GM21381 (cell line): ENCODE results near the gene PRDM7.
"Not testable (repeated sequence)": the region's sequence is repeated elsewhere in the genome, so short reads cannot be mapped to it uniquely, and the experiment has no call there.

Experiments
- ATAC-seq: cut with Tn5 transposase; IDR thresholded peaks from one replicate; pipeline ENCODE4 v1.9.1; 2021; ENCODE audit warnings: mild to moderate bottlenecking, moderate library complexity; ENCODE audit not compliant: unreplicated experiment

PRDM7 gene

GRCh38 chr16:90072442-90073105 is 4.6 kb downstream of the PRDM7 start:
- no peak for ATAC-seq

GRCh38 chr16:90070440-90070839 is 6.7 kb downstream of the PRDM7 start:
- ATAC-seq, result no peak

DNA sequence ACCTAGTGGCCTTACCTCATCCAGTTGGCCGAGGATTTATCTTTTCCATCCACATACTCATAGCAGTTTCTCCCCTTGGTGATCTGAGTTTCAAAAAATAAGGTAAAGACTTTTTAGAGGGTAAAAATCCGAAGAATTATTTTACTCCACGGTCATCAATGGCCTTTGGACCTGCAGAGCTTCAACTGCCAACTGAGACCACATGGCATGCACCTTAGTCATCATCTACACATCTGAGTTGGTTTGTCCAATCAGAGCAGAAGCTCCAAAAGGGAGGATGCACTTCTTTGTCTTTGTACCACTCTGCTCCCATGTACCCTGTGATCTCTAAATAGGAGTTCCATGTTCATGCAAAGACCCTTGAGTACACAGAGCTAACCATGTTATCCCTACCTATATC is 15.7 kb downstream of the PRDM7 start:
- ATAC-seq, result no peak

GRCh38 chr16:90057738-90058173 is 19.4 kb downstream of the PRDM7 start:
- no peak for ATAC-seq

GRCh38 chr16:90056521-90056920 is 20.6 kb downstream of the PRDM7 start:
- ATAC-seq, result not testable (repeated sequence)

- no peak for ATAC-seq
Observed at GRCh38 chr16:90055371-90055770, 21.8 kb downstream of the PRDM7 start.

- no peak for ATAC-seq
Observed at GRCh38 chr16:90054554-90054953, 22.6 kb downstream of the PRDM7 start.

DNA sequence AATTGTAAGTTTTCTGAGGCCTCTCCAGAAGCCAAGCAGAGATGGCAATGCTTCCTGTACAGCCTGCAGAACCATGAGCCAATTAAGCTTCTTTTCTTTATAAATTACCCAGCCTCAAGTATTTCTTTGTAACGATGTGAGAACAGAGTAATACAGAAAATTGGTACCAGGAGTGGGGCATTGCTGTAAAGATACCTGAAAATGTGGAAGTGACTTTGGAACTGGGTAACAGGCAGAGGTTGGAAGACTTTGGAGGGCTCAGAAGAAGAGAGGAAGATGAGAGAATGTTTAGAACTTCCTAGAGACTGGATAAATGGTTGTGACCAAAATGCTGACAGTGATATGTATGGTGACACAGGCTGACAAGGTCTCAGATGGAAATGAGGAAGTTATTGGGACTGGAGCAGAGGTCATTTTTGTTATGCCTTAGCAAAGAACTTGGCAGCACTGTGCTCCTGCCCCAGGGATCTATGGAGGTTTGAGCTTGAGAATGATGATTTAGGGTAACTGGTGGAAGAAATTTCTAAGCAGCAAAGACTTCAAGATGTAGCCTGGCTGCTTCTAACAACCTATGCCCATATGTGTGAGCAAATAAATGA is 23.1 kb downstream of the PRDM7 start:
- no peak for ATAC-seq

GRCh38 chr16:90050969-90051368 is 26.2 kb downstream of the PRDM7 start:
- no peak for ATAC-seq

DNA sequence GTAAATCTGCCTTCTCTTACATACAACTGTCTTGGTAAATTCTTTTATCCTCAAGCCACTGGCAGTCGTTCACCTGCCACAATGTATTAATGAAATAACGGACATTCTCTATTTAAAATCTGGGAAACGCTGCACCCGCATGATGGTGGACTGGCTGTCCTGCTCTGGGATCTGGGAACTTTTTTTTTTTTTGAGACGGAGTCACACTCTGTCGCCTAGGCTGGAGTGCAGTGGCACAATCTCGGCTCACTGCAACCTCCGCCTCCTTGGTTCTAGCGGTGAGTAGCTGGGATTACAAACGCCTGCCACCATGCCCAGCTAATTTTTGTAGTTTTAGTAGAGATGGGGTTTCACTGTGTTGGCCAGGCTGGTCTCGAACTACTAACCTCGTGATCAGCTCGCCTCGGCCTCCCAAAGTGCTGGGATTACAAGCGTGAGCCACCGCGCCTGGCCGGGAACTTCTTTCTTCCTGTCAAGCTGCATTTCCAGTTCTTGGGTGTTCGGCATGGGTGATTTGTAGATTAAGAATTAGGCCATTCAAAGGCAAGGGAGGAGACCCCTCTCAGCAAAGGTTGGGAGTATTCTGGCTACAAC is 28.3 kb downstream of the PRDM7 start:
- ATAC-seq, result no peak

DNA sequence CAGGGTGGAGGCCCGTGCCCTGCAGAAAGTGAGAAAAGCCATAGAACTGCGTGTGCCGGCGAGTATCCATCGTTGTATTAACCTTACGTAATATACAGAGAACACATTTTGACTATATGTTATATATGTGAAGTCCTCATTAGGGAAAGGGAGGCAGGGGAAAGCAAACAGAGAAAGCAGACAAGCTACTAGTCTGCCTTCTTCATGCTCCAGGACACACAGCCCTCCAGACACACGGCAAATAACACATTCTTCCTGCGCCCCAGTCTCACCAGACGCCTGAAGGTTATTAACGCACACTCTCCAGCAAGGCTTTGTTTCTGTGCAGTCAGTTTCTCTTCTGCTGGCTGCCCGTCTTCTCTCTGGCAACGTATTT is 28.8 kb downstream of the PRDM7 start:
- ATAC-seq, result no peak

DNA sequence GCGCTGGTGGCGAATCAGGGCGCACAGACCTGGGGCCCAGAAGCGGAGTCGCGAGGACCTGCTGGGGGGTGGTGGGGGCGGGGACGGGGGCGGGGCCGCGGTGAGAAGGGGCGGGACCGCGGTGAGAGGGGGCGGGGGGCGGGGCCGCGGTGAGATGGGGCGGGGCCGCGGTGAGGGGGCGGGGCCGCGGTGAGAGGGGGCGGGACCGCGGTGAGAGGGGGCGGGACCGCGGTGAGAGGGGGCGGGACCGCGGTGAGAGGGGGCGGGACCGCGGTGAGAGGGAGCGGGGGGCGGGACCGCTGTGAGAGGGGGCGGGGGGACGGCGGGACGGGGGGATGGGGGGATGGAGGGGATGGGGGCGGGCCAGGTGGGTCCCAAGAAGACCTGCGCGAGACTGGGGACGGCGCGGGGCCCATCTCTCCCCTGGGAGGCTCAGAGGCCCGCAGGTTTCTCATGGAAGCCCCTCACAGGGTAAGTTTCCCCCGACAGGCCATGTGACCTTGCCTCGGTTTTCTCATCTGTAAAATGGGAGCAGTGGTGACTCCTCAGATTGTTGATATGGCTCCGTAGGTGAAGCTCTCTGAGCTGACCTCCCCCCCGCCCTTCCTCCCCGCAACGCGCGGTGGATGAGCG is 29.3 kb downstream of the PRDM7 start:
- ATAC-seq, result no peak

DNA sequence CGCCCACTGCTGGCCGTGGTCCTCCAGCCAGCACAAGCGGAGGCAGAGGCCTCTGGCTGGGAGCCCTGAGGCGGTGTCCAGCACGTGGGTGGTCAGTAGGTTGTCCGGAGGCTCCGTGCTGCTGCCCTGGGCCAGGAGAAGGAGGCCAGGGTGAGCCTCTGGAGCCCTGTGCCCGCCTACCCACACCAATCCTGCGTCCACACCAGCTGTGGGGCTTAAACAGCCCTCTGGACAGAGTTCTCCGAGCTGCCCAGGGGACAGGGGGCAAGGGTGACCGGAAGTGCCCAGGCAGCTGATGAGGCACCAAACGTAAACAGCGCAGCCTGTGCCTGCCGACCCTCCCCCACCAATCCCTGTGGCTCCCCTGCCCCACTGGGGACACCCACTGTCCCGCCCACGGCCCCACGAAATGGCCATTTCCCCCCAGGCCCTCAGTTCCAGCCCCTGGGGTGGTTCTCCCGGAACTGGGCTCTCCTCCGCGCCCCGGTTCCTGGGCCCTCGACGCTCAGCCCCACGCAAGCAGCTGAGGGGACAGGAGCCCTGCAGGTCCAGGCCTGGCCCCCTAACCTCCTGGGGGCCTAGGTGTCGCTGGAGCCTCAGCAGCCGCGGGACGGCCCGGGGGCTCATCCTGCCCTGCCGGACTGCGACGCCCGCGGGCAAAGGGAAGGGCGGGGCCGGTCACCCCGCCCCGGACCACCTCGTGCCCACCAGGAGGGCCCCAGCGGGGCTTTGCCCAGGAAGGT is 30.0 kb downstream of the PRDM7 start:
- no peak for ATAC-seq

DNA sequence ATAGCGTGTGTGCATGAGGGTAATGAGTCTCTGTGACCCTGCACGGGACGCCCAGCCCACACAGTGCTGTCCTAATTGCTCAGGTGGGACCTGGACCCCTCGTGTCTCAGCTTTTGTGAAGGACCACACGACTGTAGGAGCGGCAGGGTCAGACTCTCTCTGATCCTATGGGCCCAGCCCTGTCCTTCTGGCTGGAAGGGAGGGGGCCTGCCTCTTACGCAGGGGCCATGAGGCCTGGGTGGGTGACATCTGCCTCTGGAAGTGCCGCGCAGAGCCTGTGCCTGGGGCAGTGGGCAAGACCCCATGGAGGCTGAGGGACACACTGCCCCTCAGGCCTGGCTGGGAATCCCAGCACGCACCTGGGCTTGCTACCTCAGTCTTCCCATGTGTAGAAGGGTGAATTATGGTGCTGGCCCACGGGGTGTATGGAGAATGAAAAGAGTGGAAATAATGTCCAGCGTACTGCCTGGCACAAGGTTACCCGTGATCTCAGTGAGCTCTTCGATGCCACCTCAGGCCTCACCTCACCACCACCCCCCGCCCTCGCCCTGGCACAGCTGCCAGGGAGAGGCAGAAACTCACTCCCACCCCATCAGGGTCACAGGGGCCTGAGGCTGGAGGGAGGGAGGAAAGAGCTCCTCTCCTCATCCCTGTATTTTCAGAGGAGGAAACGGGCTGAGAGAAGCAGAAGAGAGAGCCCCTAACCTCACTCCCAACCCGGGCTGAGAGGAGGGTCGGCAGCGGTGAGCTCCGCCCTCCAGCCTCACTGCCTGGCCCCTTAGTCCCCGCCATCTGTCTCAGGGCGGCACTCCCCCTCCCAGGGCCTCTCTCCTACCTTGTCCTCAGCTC is 30.8 kb downstream of the PRDM7 start:
- no peak for ATAC-seq

- ATAC-seq, result no peak
Observed at GRCh38 chr16:90044111-90044551, 33.0 kb downstream of the PRDM7 start.

- no peak for ATAC-seq
Observed at GRCh38 chr16:90043526-90043925, 33.6 kb downstream of the PRDM7 start.

GRCh38 chr16:90042946-90043514 is 34.1 kb downstream of the PRDM7 start:
- ATAC-seq, result no peak

DNA sequence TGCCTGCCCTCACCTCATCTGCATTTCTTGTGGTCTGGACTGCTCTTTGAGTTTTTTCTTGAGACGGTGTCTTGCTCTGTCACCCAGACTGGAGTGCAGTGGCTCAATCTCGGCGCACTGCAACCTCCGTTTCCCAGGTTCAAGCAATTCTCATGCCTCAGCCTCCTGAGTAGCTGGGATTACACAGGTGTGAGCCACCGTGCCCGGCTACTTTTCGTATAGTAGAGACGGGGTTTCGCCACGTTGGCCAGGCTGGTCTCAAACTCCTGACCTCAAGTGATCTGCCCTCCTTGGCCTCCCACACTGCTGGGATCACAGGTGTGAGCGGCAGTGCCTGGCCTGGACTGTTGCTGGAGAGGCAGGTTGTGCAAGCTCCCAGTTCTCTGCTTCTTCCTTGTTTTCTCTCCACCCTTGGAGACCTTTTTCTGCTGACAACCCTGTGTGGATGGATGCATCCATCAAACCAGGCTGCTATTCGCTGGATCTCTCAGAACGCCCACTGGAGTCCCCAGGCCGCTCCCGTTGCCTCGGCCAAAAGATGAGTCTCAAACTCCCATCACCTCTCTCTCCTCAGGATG is 35.1 kb downstream of the PRDM7 start:
- ATAC-seq, result no peak

DNA sequence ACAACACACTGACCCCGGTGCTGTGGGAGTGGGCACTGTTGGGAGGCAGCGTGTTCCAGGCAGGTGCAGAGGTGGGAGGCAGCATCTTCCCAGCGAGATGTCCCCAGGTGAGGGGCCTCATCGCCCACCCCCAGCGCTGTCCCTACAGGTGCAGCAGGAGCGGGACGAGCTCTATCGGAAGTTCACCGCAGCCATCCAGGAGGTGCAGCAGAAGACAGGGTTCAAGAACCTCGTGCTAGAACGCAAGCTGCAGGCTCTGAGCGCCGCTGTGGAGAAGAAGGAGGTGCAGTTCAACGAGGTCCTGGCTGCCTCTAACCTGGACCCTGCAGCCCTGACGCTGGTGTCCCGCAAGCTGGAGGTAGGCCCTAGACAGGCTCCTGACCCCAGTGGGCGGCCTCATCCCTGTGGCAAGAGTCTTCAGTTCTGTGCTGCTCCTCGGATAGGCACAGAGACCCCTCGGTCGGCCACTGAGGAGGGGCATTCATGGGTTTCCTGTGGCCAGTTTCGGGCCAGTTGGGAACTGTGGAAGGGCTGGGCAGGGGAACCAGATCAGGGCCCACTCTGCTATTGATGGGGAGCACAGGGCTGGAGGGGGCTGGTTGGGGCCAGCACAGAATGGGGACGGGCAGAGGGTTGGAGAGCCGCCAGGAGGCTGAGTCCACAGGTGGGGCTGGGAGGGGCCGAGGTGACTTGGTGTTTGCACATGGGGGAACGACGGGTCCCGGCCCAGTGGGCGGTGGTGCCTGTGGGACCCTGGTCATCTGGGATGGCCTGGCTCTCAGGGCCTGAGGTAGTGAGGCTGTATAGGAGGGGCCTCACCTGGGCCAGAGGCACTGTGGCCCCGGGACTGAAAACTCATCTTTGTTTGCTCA is 36.7 kb downstream of the PRDM7 start:
- no peak for ATAC-seq
